Trophoblast cell (in vitro differentiated cells and primary cell): ENCODE measurements around the gene PHF21B.

ENCODE experiments used
- DNase-seq, 2 donors: peaks; one replicate each; pipeline ENCODE4 v3.0.0-alpha.2; 2016
- H2AFZ ChIP-seq: 2 replicates; pipeline ENCODE4 v1.6.1; 2013; ENCODE audit warnings: low read length, moderate library complexity, mild to moderate bottlenecking; ENCODE audit not compliant: insufficient read depth, poor library complexity
- H2AK5ac ChIP-seq: 2 replicates; pipeline ENCODE4 v1.6.1; 2013; ENCODE audit warnings: mild to moderate bottlenecking, low read length
- H2BK120ac ChIP-seq: 2 replicates; pipeline ENCODE4 v1.6.1; 2013; ENCODE audit warnings: low read length, mild to moderate bottlenecking, moderate library complexity; ENCODE audit not compliant: insufficient read depth, poor library complexity
- H2BK12ac ChIP-seq: 2 replicates; pipeline ENCODE4 v1.6.1; 2013; ENCODE audit warnings: mild to moderate bottlenecking, low read length, moderate library complexity
- H2BK5ac ChIP-seq: 2 replicates; pipeline ENCODE4 v1.6.1; 2013; ENCODE audit warnings: low read length, low read depth, moderate library complexity, mild to moderate bottlenecking; ENCODE audit not compliant: poor library complexity
- H3K14ac ChIP-seq: 2 replicates; pipeline ENCODE4 v1.6.1; 2013; ENCODE audit warnings: mild to moderate bottlenecking, low read length
- H3K18ac ChIP-seq: 2 replicates; pipeline ENCODE4 v1.6.1; 2013; ENCODE audit warnings: mild to moderate bottlenecking, low read length
- H3K23ac ChIP-seq: 2 replicates; pipeline ENCODE4 v1.6.1; 2013; ENCODE audit warnings: low read length
- H3K27ac ChIP-seq: 2 replicates; pipeline ENCODE4 v1.5.1; 2013; ENCODE audit warnings: low read depth, mild to moderate bottlenecking, inconsistent platforms, low read length, moderate library complexity
- H3K27me3 ChIP-seq: 2 replicates; pipeline ENCODE4 v1.6.1; 2013; ENCODE audit warnings: inconsistent platforms, mild to moderate bottlenecking, low read length, moderate library complexity; ENCODE audit not compliant: insufficient read depth
- H3K36me3 ChIP-seq, 2 experiments: 1 replicate in 1 of 2; 2 replicates in 1 of 2; pipeline ENCODE4 v1.6.1; 2013; ENCODE audit warnings: low read length in 2 of 2, mild to moderate bottlenecking in 2 of 2, moderate library complexity in 1 of 2; ENCODE audit not compliant: insufficient read depth in 2 of 2, control insufficient read depth in 1 of 2
- H3K4ac ChIP-seq: 2 replicates; pipeline ENCODE4 v1.6.1; 2013; ENCODE audit warnings: low read depth, mild to moderate bottlenecking, low read length, moderate library complexity
- H3K4me1 ChIP-seq, 2 experiments: 1 replicate in 1 of 2; 2 replicates in 1 of 2; pipeline ENCODE4 v1.6.1; 2013; ENCODE audit warnings: low read length in 2 of 2, mild to moderate bottlenecking in 2 of 2, moderate library complexity in 1 of 2; ENCODE audit not compliant: insufficient read depth in 2 of 2, control insufficient read depth in 1 of 2
- H3K4me2 ChIP-seq: 2 replicates; pipeline ENCODE4 v1.6.1; 2013; ENCODE audit warnings: inconsistent platforms, mild to moderate bottlenecking, low read length, moderate library complexity
- H3K4me3 ChIP-seq: 2 replicates; pipeline ENCODE4 v1.5.1; 2013; ENCODE audit warnings: mild to moderate bottlenecking, low read depth, low read length, inconsistent platforms
- H3K79me1 ChIP-seq: one replicate; pipeline ENCODE4 v1.6.1; 2013; ENCODE audit warnings: low read length
- H3K79me2 ChIP-seq: 2 replicates; pipeline ENCODE4 v1.6.1; 2013; ENCODE audit warnings: low read length, mild to moderate bottlenecking; ENCODE audit not compliant: control insufficient read depth, insufficient read depth, poor library complexity
- H3K9ac ChIP-seq: 2 replicates; pipeline ENCODE4 v1.6.1; 2013; ENCODE audit warnings: mild to moderate bottlenecking, low read length
- H3K9me3 ChIP-seq: 2 replicates; pipeline ENCODE4 v1.6.1; 2013; ENCODE audit warnings: low read depth, mild to moderate bottlenecking, control low read depth, inconsistent platforms, low read length; ENCODE audit not compliant: insufficient read depth
- H4K12ac ChIP-seq: 2 replicates; pipeline ENCODE4 v1.6.1; 2013; ENCODE audit warnings: low read depth, mild to moderate bottlenecking, low read length, moderate library complexity
- H4K8ac ChIP-seq: 2 replicates; pipeline ENCODE4 v1.6.1; 2013; ENCODE audit warnings: low read depth, mild to moderate bottlenecking, low read length, moderate library complexity
- H4K91ac ChIP-seq: one replicate; pipeline ENCODE4 v1.6.1; 2013; ENCODE audit warnings: low read depth, mild to moderate bottlenecking, low read length, moderate library complexity
- WGBS: extraction: QIAGEN DNeasy Blood & Tissue Kit; methylation state at CpG from one replicate; pipeline ENCODE4 v1.1.7; 2013; ENCODE audit warnings: missing lambda C conversion rate; ENCODE audit not compliant: insufficient read length, insufficient coverage; ENCODE audit errors: extremely low coverage; 5-methylcytosine and 5-hydroxymethylcytosine counted together

Gene PHF21B

DNA sequence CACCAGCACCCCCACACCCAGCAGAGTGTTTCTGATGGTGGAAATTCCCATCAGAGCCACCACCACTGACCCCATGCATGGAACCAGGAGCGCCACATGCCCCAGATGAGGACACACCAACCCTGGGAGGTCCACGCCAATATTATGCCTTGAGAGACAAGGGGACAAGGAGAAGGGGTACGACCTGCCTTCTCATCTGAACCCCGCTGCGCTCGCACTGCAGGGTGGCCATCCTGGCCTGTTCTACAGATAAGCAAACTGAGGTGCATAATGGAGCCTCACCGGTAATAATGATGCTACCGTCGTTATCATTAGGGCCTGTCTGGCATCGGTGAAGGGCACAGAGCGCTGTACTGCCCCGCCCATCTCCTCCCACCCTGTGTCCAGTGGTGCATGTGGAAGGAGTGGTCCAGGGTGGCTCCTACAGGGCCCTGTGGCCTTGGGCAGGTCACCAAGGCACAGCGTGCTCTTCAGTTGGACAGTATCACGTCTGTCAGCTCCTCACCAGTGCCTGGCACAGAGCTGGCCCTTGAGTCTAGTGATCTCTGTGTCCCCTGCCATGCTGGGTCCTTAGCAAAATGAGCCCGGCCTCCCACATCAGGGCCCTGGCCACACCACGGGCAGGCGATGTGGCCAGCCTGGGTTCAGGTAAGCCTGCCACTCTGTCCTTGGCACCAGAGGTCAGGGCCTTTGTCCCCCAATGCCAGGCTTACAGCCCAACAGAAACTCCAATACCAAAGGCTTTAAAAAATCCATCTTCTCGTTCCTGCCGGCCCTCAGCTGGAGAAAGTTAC, 92.2 kb downstream of the PHF21B start:
- Histone ChIP-seq H3K14ac (peak overlapping the region; percentile 30), H4K12ac (no peak overlapping the region), H3K79me2 (peaks cover 2% of the 10 kb centered on the region), H3K27me3 (no peaks in the 10 kb centered on the region), H3K4me1 (peaks cover 13 to 16% of the 10 kb centered on the region in 2 experiments), H3K18ac (no peak overlapping the region), H2AFZ (no peak overlapping the region), H4K8ac (no peak overlapping the region), H2AK5ac (peak overlapping the region; percentile 77), H2BK12ac (peak overlapping the region; percentile 68), H3K23ac (no peak overlapping the region), H3K4me2 (no peak overlapping the region), H3K36me3 (peaks cover 4 to 8% of the 10 kb centered on the region in 2 experiments), H3K4ac (no peak overlapping the region), H3K9me3 (peaks cover 2% of the 10 kb centered on the region), H3K4me3 (no peak overlapping the region), H4K91ac (peak overlapping the region; percentile 29), H3K9ac (no peak overlapping the region), H2BK120ac (no peak overlapping the region), H2BK5ac (no peak overlapping the region), H3K27ac (no peak overlapping the region), H3K79me1 (peaks cover 10% of the 10 kb centered on the region)
- DNase-seq = no peak
- WGBS = no CpG with 5 or more reads among the region's 19 CpGs

DNA sequence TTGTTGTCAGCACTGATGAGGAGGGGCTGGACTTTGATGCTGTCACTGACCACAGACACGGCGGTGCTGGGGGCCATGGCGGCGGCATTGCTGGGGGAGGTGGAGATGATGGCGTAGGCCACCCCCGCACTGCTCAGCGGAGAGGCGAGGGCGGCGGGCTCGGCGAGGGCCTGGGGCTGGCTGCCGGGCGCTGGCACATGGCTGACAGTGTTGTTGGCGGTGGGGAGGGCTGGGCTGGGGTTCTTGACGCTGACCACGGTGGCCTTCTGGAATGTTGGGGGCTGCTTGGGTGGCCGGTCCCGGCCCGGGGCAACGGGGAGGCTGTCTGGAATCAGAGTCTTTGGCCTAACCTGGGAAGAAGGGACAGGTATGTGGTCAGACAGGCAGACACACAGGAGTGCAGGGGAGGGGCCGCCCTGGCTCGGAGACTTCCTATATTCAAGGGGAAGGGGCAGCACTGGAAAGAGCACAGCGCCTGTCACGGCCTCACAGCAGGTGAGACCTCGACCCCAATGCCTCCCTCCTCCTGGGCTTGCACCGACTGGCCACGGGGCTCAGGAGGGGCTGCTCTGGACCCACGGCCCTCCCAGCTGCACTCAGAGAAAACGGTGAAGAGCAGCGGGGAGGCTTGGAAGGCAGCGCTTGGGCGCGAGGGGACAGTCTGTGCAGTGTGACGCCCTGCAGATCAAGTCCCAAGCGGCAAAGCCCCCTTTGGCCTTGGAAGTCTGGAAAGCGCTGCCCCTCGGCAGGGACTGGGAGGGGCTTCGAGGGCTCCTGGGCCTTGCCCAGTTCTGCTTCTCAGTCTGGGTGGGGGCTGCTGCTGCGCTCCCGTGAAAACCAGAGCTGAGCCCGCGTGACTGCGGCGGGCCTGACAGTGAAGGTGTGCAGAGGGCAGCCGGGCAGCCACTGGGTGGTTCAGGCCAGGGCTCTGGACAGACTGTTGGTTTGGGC, 93.2 kb downstream of the PHF21B start:
- Histone ChIP-seq H3K18ac (peak overlapping the region; percentile 55), H4K91ac (peak overlapping the region; percentile 49), H3K36me3 (peaks cover 4 to 8% of the 10 kb centered on the region in 2 experiments), H3K4me3 (no peak overlapping the region), H3K9me3 (peaks cover 5% of the 10 kb centered on the region), H4K12ac (no peak overlapping the region), H2AK5ac (peak overlapping the region; percentile 36), H2BK120ac (peak overlapping the region; percentile 0), H3K4me2 (no peak overlapping the region), H3K27me3 (no peaks in the 10 kb centered on the region), H3K27ac (no peak overlapping the region), H2AFZ (no peak overlapping the region), H3K79me1 (peaks cover 10% of the 10 kb centered on the region), H3K23ac (no peak overlapping the region), H2BK5ac (peak overlapping the region; percentile 33), H3K79me2 (peaks cover 2% of the 10 kb centered on the region), H3K14ac (peak overlapping the region; percentile 14), H3K4me1 (peaks cover 13 to 16% of the 10 kb centered on the region in 2 experiments), H3K4ac (peak overlapping the region; percentile 12), H3K9ac (no peak overlapping the region), H2BK12ac (peak overlapping the region; percentile 68), H4K8ac (peak overlapping the region; percentile 27)
- DNase-seq = no peak
- WGBS = no CpG with 5 or more reads among the region's 46 CpGs

DNA sequence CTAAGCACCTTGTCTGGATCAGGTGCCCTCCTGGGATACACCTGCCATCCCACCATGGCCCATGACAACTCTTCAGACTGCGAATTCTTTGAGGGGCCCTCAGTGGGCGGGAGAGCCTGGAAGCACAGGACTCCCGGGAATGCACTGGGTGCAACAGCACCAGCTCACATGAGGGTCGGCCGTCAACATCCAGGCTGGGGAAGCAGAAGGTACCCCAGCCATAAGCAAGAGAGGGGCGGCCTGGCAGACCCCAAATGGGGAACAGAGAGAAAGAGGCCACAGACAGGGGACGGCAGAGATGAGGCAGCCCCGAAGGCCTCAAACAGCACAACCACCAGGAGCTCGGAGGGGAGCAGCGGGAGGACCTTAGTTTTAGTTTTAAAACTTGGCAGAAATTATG, 94.4 kb downstream of the PHF21B start:
- H3K9ac ChIP-seq = no peak overlapping the region
- no peak overlapping the region for H3K27ac ChIP-seq
- peak overlapping the region; percentile 11 for H4K91ac ChIP-seq
- peaks cover 8% of the 10 kb centered on the region for H3K9me3 ChIP-seq
- H3K36me3 ChIP-seq = peaks cover 8 to 9% of the 10 kb centered on the region in 2 experiments
- no CpG with 5 or more reads among the region's 10 CpGs for WGBS
- no peak overlapping the region for H2BK120ac ChIP-seq
- no peak overlapping the region for H2BK5ac ChIP-seq
- no peak overlapping the region for H3K4me2 ChIP-seq
- no peak overlapping the region for H3K4ac ChIP-seq
- no peak overlapping the region for H3K18ac ChIP-seq
- H3K79me2 ChIP-seq = peaks cover 2% of the 10 kb centered on the region
- H3K4me3 ChIP-seq = no peak overlapping the region
- H3K79me1 ChIP-seq = peaks cover 10% of the 10 kb centered on the region
- H3K27me3 ChIP-seq = no peaks in the 10 kb centered on the region
- H3K23ac ChIP-seq = no peak overlapping the region
- H4K8ac ChIP-seq = no peak overlapping the region
- H3K14ac ChIP-seq = peak overlapping the region; percentile 49
- H2AK5ac ChIP-seq = no peak overlapping the region
- H4K12ac ChIP-seq = no peak overlapping the region
- DNase-seq = no peak
- peak overlapping the region; percentile 63 for H2BK12ac ChIP-seq
- H3K4me1 ChIP-seq = peaks cover 13 to 16% of the 10 kb centered on the region in 2 experiments
- no peak overlapping the region for H2AFZ ChIP-seq

DNA sequence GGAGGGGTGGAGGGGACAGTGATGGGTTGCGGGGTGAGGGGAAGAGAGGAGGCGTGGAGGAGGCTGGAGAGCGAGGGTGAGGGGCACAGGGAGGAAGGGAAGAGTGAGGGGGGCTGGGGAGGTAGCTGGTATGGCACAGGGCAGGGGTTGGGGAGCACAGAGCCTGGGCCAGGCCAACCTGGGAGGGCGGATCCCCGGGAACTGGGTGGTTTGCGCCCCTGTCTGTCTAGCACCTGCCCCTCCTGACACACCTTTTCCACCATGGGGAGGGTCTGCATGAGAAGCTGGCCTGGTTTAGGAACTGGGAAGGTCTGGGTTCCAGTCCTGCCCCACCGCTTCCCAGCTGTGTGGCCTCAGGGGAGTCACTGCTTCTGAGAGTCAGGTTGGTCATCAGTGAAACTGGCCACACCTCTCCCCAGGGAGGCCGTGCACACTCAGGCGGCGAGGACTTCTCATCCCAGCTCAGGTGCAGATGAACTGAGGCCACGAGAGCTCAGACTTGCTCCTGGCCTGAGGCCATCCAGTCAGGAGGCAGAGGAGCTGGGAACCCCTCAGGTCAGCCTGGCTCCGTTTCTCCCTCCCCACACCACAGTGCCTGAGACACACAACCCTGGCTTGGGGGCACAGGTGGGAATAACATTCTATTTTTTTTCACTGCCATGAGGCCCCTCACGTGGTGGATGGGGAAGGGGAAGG, 95.6 kb downstream of the PHF21B start:
- Histone ChIP-seq H3K79me2 (peaks cover 2% of the 10 kb centered on the region), H3K4me3 (no peak overlapping the region), H4K91ac (no peak overlapping the region), H3K4me2 (no peak overlapping the region), H3K79me1 (peaks cover 10% of the 10 kb centered on the region), H4K12ac (no peak overlapping the region), H3K4me1 (peaks cover 13 to 16% of the 10 kb centered on the region in 2 experiments), H2AK5ac (no peak overlapping the region), H3K9me3 (peaks cover 15% of the 10 kb centered on the region), H3K23ac (no peak overlapping the region), H4K8ac (no peak overlapping the region), H3K14ac (no peak overlapping the region), H3K4ac (no peak overlapping the region), H2BK5ac (no peak overlapping the region), H3K27me3 (no peaks in the 10 kb centered on the region), H3K36me3 (peaks cover 8 to 9% of the 10 kb centered on the region in 2 experiments), H3K18ac (no peak overlapping the region), H2BK120ac (no peak overlapping the region), H2BK12ac (no peak overlapping the region), H3K27ac (no peak overlapping the region), H2AFZ (no peak overlapping the region), H3K9ac (no peak overlapping the region)
- DNase-seq = no peak
- 100% methylated on average over 3 of the region's 13 CpGs for WGBS
